HG03095 (cell line): ENCODE results near the gene BHLHA15.

Experiments
- ATAC-seq: cut with Tn5 transposase; IDR thresholded peaks from one replicate; pipeline ENCODE4 v1.9.1; 2021; ENCODE audit warnings: moderate library complexity; ENCODE audit not compliant: unreplicated experiment

The BHLHA15 gene

GRCh38 chr7:98211221-98211675, at the start of gene BHLHA15:
BHLHA15 (plus strand) TSS chr7:98211439; CDS start chr7:98212310, 871 bp downstream.
- ATAC-seq: no peak

GRCh38 chr7:98162758-98163157, 48.5 kb upstream of the BHLHA15 start:
- no peak for ATAC-seq

- no peak for ATAC-seq
Observed at GRCh38 chr7:98163269-98163668, 48.0 kb upstream of the BHLHA15 start.

- no peak for ATAC-seq
Observed at GRCh38 chr7:98163704-98164494, 47.3 kb upstream of the BHLHA15 start.

- ATAC-seq: peak; percentile 75
Observed at GRCh38 chr7:98165827-98166667, 45.2 kb upstream of the BHLHA15 start.

- ATAC-seq: no peak
Observed at GRCh38 chr7:98166668-98166970, 44.6 kb upstream of the BHLHA15 start.

GRCh38 chr7:98167653-98168052, 43.6 kb upstream of the BHLHA15 start:
- ATAC-seq: no peak

GRCh38 chr7:98168181-98168903, 42.9 kb upstream of the BHLHA15 start:
- ATAC-seq: peak; percentile 67

GRCh38 chr7:98168904-98169621, 42.2 kb upstream of the BHLHA15 start:
- no peak for ATAC-seq

- no peak for ATAC-seq
Observed at GRCh38 chr7:98170966-98171365, 40.3 kb upstream of the BHLHA15 start.

GRCh38 chr7:98171449-98171848, 39.8 kb upstream of the BHLHA15 start:
- no peak for ATAC-seq

GRCh38 chr7:98174334-98175259, 36.6 kb upstream of the BHLHA15 start:
- ATAC-seq: no peak

- ATAC-seq: no peak
Observed at GRCh38 chr7:98175260-98175940, 35.8 kb upstream of the BHLHA15 start.

- ATAC-seq: no peak
Observed at GRCh38 chr7:98177553-98177952, 33.7 kb upstream of the BHLHA15 start.

GRCh38 chr7:98178321-98178720, 32.9 kb upstream of the BHLHA15 start:
- ATAC-seq: no peak

GRCh38 chr7:98178762-98179490, 32.3 kb upstream of the BHLHA15 start:
- no peak for ATAC-seq

GRCh38 chr7:98180751-98181150, 30.5 kb upstream of the BHLHA15 start:
- no peak for ATAC-seq

- ATAC-seq: no peak
Observed at GRCh38 chr7:98185101-98185500, 26.1 kb upstream of the BHLHA15 start.
